ACC112 (cell line): ENCODE data around the gene ZBTB8A.
"Not testable (repeated sequence)": the region's sequence is repeated elsewhere in the genome, so short reads cannot be mapped to it uniquely, and the experiment has no call there.

ENCODE experiments used
- H2AFZ ChIP-seq: fragments of 200-600 bp; sonication (generic); one replicate; pipeline ENCODE4 v1.6.0; 2017; ENCODE audit warnings: antibody characterized with exemption, low read length; ENCODE audit not compliant: unreplicated experiment
- H3K27ac ChIP-seq: fragments of 200-600 bp; sonication (generic); 2 replicates; pipeline ENCODE4 v1.5.1; 2014; ENCODE audit warnings: low read depth, mild to moderate bottlenecking, antibody characterized with exemption, low read length, moderate library complexity
- H3K27me3 ChIP-seq: fragments of 200-600 bp; sonication (generic); 2 replicates; pipeline ENCODE4 v1.6.1; 2014; ENCODE audit warnings: mild to moderate bottlenecking, antibody characterized with exemption, low read length, moderate library complexity, mixed read lengths; ENCODE audit not compliant: insufficient read depth
- H3K36me3 ChIP-seq: fragments of 200-600 bp; sonication (generic); 2 replicates; pipeline ENCODE4 v1.6.1; 2016; ENCODE audit warnings: mild to moderate bottlenecking, antibody characterized with exemption, low read length, moderate library complexity, mixed read lengths; ENCODE audit not compliant: insufficient read depth
- H3K4me1 ChIP-seq: fragments of 200-600 bp; sonication (generic); one replicate; pipeline ENCODE4 v1.6.1; 2016; ENCODE audit warnings: low read length, mixed read lengths; ENCODE audit not compliant: insufficient read depth, unreplicated experiment, control insufficient read depth
- H3K4me3 ChIP-seq: fragments of 200-600 bp; sonication (generic); 2 replicates; pipeline ENCODE4 v1.5.1; 2014; ENCODE audit warnings: mild to moderate bottlenecking, low read depth, low read length
- H3K79me2 ChIP-seq: fragments of 200-600 bp; sonication (generic); one replicate; pipeline ENCODE4 v1.6.0; 2016; ENCODE audit warnings: low read length; ENCODE audit not compliant: control insufficient read depth, unreplicated experiment, insufficient read depth

ZBTB8A gene

GRCh38 chr1:32507021-32507420 lies 32.2 kb upstream of the ZBTB8A start:
- H2AFZ ChIP-seq: no peak overlapping the region
- H3K27me3 ChIP-seq: no peaks in the 10 kb centered on the region
- peaks cover 8% of the 10 kb centered on the region for H3K4me1 ChIP-seq
- no peaks in the 10 kb centered on the region for H3K79me2 ChIP-seq
- no peak overlapping the region for H3K27ac ChIP-seq
- H3K4me3 ChIP-seq: no peak overlapping the region
- no peaks in the 10 kb centered on the region for H3K36me3 ChIP-seq

DNA sequence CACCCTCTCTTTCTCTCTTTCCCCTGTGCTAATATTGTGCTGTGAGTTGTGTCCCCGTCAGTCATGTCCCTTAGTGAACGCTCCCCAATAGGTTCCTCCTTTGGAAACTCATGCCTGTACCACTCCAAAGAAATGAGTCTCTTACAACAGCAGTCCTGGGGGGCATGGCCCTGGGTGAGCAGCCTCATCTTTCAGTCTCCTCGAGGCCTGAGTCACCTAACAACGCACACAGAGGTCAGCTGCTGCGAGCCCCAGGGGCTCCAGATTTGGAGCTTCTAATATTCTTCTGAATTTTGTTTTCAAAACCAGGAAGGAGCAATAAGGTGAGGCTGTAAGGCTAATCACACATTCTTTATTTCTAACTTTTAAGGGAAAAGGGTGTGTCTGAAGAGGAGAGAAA lies 30.5 kb upstream of the ZBTB8A start:
- H3K4me1 ChIP-seq: peaks cover 8% of the 10 kb centered on the region
- no peak overlapping the region for H3K4me3 ChIP-seq
- H3K27ac ChIP-seq: no peak overlapping the region
- H3K79me2 ChIP-seq: no peaks in the 10 kb centered on the region
- no peaks in the 10 kb centered on the region for H3K36me3 ChIP-seq
- H2AFZ ChIP-seq: no peak overlapping the region
- no peaks in the 10 kb centered on the region for H3K27me3 ChIP-seq

GRCh38 chr1:32509939-32510338 lies 29.3 kb upstream of the ZBTB8A start:
- H3K36me3 ChIP-seq: no peaks in the 10 kb centered on the region
- no peak overlapping the region for H2AFZ ChIP-seq
- no peak overlapping the region for H3K4me3 ChIP-seq
- no peaks in the 10 kb centered on the region for H3K27me3 ChIP-seq
- no peaks in the 10 kb centered on the region for H3K79me2 ChIP-seq
- H3K27ac ChIP-seq: no peak overlapping the region
- H3K4me1 ChIP-seq: peaks cover 8% of the 10 kb centered on the region

- Histone ChIP-seq H3K79me2 (no peaks in the 10 kb centered on the region), H3K27me3 (no peaks in the 10 kb centered on the region), H3K4me1 (no peaks in the 10 kb centered on the region), H3K36me3 (no peaks in the 10 kb centered on the region), H3K4me3 (no peak overlapping the region), H3K27ac (no peak overlapping the region), H2AFZ (no peak overlapping the region)
Measured at GRCh38 chr1:32516402-32516801, 22.8 kb upstream of the ZBTB8A start.

GRCh38 chr1:32518976-32519375 lies 20.3 kb upstream of the ZBTB8A start:
- Histone ChIP-seq H3K27me3 (no peaks in the 10 kb centered on the region), H3K36me3 (no peaks in the 10 kb centered on the region), H3K4me1 (no peaks in the 10 kb centered on the region), H2AFZ (no peak overlapping the region), H3K79me2 (no peaks in the 10 kb centered on the region), H3K27ac (no peak overlapping the region), H3K4me3 (no peak overlapping the region)

DNA sequence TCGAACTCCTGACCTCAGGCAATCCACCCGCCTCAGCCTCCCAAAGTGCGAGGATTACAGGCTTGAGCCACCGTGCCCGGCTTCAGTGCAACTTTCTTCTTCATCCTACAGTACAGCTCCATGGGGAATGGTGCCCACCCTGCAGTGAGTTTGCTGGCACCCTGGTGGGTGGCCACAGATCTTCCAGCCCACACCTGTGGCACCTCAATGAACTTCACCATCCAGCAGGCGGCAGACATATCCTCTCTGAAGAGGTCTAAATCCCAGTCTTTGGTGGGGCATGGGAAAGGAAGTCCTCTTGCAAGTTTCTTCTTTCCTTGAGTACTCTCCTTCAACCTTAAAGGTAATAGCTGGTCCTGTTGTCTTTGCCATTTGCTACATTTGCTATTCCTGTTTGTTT lies 18.1 kb upstream of the ZBTB8A start:
- Histone ChIP-seq H3K27me3 (no peaks in the 10 kb centered on the region), H3K36me3 (no peaks in the 10 kb centered on the region), H3K4me3 (peak overlapping the region; percentile 73), H2AFZ (no peak overlapping the region), H3K4me1 (no peaks in the 10 kb centered on the region), H3K79me2 (no peaks in the 10 kb centered on the region), H3K27ac (no peak overlapping the region)

- no peak overlapping the region for H2AFZ ChIP-seq
- H3K4me1 ChIP-seq: no peaks in the 10 kb centered on the region
- H3K27me3 ChIP-seq: no peaks in the 10 kb centered on the region
- no peak overlapping the region for H3K4me3 ChIP-seq
- H3K36me3 ChIP-seq: no peaks in the 10 kb centered on the region
- no peak overlapping the region for H3K27ac ChIP-seq
- no peaks in the 10 kb centered on the region for H3K79me2 ChIP-seq
Measured at GRCh38 chr1:32525053-32525452, 14.2 kb upstream of the ZBTB8A start.

- Histone ChIP-seq H3K27me3 (no peaks in the 10 kb centered on the region), H2AFZ (no peak overlapping the region), H3K36me3 (no peaks in the 10 kb centered on the region), H3K79me2 (no peaks in the 10 kb centered on the region), H3K4me3 (no peak overlapping the region), H3K27ac (no peak overlapping the region), H3K4me1 (no peaks in the 10 kb centered on the region)
Measured at GRCh38 chr1:32525661-32526444, 13.4 kb upstream of the ZBTB8A start.

DNA sequence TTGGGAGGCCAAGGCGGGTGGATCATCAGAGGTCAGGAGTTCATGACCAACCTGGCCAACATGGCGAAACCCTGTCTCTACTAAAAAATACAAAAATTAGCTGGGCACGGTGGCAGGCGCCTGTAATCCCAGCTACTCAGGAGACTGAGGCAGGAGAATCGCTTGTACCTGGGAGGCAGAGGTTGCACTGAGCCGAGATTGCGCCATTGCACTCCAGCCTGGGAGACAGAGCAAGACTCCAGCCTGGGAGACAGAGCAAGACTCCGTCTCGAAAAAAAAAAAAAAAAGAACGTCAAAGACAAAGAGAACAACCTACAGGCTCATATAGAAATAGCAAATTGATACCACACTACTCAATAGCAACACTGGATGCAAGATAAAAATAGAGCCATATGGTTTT lies 10.7 kb upstream of the ZBTB8A start:
- not testable (repeated sequence) for H3K27me3 ChIP-seq, H3K4me3 ChIP-seq, H3K36me3 ChIP-seq, H3K4me1 ChIP-seq, H3K27ac ChIP-seq, H2AFZ ChIP-seq, H3K79me2 ChIP-seq

DNA sequence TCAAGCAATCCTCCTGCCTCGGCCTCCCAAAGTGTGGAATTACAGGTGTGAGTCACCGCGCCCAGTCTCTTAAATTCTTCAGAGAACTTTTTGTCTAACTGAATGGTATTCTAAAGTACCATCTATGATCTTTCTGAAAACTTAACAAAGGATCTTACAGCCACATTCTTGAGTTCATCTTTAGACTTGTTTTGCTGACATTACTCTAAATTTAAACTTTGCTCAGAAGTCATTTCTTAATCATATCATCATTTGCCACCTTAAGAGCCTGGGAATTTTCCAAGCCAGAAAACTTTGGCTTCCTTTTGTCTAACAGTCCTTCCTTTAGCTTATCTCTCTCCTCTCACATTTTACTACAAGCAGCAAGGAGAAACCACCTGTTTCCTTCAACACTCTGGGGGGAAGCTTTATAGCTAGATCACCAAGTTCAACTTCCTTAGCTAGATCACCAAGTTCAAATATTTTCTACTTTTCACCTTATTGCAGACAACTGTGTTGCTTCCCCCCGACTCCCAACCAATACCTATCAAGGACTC lies 5.4 kb upstream of the ZBTB8A start:
- Histone ChIP-seq H3K27ac (no peak overlapping the region), H3K36me3 (no peaks in the 10 kb centered on the region), H3K4me3 (no peak overlapping the region), H3K79me2 (no peaks in the 10 kb centered on the region), H2AFZ (no peak overlapping the region), H3K27me3 (no peaks in the 10 kb centered on the region), H3K4me1 (no peaks in the 10 kb centered on the region)

DNA sequence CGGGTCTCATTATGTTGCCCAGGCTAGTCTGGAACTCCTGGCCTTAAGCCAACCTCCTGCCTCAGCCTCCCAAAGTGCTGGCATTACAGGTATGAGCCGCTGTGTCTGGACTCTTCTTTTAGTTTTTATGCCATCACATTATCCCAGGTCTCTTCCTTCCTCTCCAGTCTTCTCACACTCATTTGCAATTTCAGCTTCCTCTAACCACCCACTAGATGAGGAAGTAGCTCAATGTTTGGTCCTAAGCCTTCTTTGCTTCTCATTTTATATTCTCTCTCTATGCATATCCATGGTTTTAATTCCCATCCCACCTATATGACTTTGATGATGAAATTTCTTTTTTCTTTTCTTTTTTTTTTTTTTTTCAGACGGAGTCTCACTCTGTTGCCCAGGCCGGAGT lies 3.1 kb upstream of the ZBTB8A start:
- Histone ChIP-seq H3K27ac (no peak overlapping the region), H3K27me3 (no peaks in the 10 kb centered on the region), H3K36me3 (no peaks in the 10 kb centered on the region), H3K4me1 (peaks cover 6% of the 10 kb centered on the region), H2AFZ (no peak overlapping the region), H3K4me3 (no peak overlapping the region), H3K79me2 (peaks cover 5% of the 10 kb centered on the region)
